Gastroesophageal sphincter (tissue), 3 donors: ENCODE results near the gene HSPA1L.
A peak's percentile ranks its signal among the peaks of the same experiment; 100 is the strongest.

Source experiments
- EP300 ChIP-seq: sonication (generic); formaldehyde crosslinking; IDR thresholded peaks from one replicate; pipeline ENCODE4 v1.6.1; 2017; ENCODE audit warnings: antibody characterized with exemption, mild to moderate bottlenecking
- POLR2A ChIP-seq, 2 donors: fragments of 450-650 bp; IDR thresholded peaks; one replicate each; pipeline ENCODE4 v1.6.1; 2017; ENCODE audit warnings: antibody characterized with exemption in 2 of 2, mild to moderate bottlenecking in 2 of 2, moderate library complexity in 1 of 2
- POLR2AphosphoS5 ChIP-seq: sonication (generic); formaldehyde crosslinking; IDR thresholded peaks from one replicate; pipeline ENCODE4 v1.6.1; 2017; ENCODE audit warnings: antibody characterized with exemption
- TF ChIP-seq, protein P1 (sequence below), 4 experiments: fragments of 200-600 bp in 2 of 4; fragments of 450-650 bp in 2 of 4; sonication (generic) in 1 of 4; IDR thresholded peaks; one replicate each; pipeline ENCODE4 v1.5.1; 2017 to 2019; ENCODE audit warnings: antibody characterized with exemption in 4 of 4, mild to moderate bottlenecking in 2 of 4, moderate library complexity in 2 of 4

DNA sequence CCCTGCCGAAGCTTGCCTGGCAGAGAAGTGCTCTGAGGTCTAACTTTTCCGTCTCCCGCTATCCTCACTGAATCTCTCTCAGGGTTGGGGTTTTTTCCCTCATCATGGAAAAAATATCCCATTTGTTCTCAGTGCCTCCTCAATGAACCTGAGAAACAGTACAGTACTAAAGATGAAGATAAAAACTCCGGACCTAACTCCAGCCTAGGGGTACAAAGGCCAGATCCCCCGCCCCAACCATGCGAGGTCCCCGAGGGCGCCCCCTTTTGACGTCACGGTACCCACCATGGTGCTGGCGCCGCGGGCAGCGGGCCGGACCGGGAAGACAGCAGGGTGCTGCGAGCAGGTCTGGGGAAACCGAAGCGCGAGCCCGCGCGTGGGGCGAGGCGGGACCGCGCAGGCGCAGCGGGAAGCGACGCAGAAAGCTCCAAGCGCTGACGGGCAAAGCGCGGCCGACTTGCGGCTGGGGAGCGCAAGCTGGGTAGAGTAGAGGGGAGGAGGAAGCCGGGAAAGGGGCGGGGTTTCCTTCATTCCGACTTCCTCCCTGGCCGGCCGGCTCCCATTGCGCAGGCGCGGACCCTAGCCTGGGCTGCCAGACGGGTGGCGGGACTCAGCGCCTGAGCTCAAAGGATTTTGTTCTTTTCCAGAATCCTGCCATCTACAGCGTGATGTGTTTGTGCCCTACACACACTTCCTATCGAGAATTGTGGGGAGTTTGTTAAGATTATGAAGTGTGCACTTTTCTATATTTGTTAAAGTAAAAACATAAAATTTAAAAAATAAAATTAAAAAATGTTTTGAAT is 8.4 kb downstream of the HSPA1L start, which contains the start of gene LSM2:
- TF ChIP-seq EP300 (no peak), POLR2A (IDR thresholded peaks at IDR 0.05) (peak; percentile 79 to 80), POLR2AphosphoS5 (peak; percentile 91)
- TF ChIP-seq, protein P1, sequence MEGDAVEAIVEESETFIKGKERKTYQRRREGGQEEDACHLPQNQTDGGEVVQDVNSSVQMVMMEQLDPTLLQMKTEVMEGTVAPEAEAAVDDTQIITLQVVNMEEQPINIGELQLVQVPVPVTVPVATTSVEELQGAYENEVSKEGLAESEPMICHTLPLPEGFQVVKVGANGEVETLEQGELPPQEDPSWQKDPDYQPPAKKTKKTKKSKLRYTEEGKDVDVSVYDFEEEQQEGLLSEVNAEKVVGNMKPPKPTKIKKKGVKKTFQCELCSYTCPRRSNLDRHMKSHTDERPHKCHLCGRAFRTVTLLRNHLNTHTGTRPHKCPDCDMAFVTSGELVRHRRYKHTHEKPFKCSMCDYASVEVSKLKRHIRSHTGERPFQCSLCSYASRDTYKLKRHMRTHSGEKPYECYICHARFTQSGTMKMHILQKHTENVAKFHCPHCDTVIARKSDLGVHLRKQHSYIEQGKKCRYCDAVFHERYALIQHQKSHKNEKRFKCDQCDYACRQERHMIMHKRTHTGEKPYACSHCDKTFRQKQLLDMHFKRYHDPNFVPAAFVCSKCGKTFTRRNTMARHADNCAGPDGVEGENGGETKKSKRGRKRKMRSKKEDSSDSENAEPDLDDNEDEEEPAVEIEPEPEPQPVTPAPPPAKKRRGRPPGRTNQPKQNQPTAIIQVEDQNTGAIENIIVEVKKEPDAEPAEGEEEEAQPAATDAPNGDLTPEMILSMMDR (IDR thresholded peaks at IDR 0.05): peak in 2 of 4 experiments; percentile 34 to 41
